ENCODE measurements around the gene DAPP1. TPM values are rescaled to one million over a fixed set of nuclear protein-coding genes. Genes with fewer than 3 reads are reported as not detected.
A peak's percentile ranks its signal among the peaks of the same experiment; 100 is the strongest.

The DAPP1 gene
- total RNA-seq, 1 donor from 2014 or later: not detected

DNA sequence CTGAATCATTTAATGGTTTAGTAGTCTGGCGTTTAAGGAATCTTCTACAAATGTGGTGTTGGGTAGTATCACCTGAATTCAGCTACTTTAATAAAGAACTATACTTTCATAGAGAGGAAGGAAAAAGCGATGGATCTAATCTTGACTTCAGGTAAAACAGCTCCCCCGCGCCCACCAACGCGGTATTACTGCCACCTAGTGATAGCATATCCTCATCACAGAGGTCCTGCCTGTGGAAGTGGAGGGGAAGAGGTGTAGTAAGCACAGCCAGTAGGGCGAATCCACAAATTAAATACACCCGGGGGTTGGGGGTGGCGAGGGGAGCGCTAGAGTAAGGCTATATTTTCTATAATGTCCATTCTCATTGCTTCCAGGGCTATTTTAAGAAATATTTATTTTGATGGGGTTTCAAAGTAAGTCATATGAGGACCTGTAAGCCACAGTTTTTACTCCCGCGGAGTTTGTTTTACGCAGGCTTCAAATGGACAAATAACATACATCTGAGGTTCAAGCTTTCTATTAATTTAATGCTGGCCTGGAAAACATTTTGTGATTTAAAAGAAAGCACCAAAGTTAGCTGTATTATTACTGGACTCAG lies 8.3 kb upstream of the DAPP1 start:
- H2AFZ ChIP-seq (replicated peaks): peak overlapping the region; percentile 43
- no peak overlapping the region for H3K27ac ChIP-seq
- no peak overlapping the region for H3K9ac ChIP-seq
- no peaks in the 10 kb centered on the region for H3K9me3 ChIP-seq (ENCODE audit: low read depth)
- Mint-ChIP-seq H3K27me3 (ENCODE audit: insufficient read depth, low read depth) (peaks cover 11% of the 10 kb centered on the region), H3K4me3 (no peak overlapping the region), H3K27ac (no peak overlapping the region), H3K4me1 (peaks cover 3% of the 10 kb centered on the region), H3K36me3 (no peaks in the 10 kb centered on the region), H3K9me3 (no peaks in the 10 kb centered on the region)
- no peaks in the 10 kb centered on the region for H3K79me2 ChIP-seq (ENCODE audit: low read depth)
- TF ChIP-seq, protein P1, sequence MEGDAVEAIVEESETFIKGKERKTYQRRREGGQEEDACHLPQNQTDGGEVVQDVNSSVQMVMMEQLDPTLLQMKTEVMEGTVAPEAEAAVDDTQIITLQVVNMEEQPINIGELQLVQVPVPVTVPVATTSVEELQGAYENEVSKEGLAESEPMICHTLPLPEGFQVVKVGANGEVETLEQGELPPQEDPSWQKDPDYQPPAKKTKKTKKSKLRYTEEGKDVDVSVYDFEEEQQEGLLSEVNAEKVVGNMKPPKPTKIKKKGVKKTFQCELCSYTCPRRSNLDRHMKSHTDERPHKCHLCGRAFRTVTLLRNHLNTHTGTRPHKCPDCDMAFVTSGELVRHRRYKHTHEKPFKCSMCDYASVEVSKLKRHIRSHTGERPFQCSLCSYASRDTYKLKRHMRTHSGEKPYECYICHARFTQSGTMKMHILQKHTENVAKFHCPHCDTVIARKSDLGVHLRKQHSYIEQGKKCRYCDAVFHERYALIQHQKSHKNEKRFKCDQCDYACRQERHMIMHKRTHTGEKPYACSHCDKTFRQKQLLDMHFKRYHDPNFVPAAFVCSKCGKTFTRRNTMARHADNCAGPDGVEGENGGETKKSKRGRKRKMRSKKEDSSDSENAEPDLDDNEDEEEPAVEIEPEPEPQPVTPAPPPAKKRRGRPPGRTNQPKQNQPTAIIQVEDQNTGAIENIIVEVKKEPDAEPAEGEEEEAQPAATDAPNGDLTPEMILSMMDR (IDR thresholded peaks at IDR 0.05): peak; percentile 87
- TF ChIP-seq EZH2 (IDR thresholded peaks at IDR 0.05) (no peak), EZH2phosphoT487 (IDR thresholded peaks at IDR 0.05) (no peak)
- peaks cover 9% of the 10 kb centered on the region for H3K4me1 ChIP-seq
- H4K20me1 ChIP-seq (ENCODE audit: low read depth): no peaks in the 10 kb centered on the region
- H3K4me3 ChIP-seq: no peak overlapping the region
- H3F3A ChIP-seq (ENCODE audit: low read depth): no peaks in the 10 kb centered on the region
- no peaks in the 10 kb centered on the region for H3K27me3 ChIP-seq
- no peaks in the 10 kb centered on the region for H3K36me3 ChIP-seq
- DNase-seq (ENCODE audit: low spot score): peak; percentile 76
- H3K4me2 ChIP-seq: no peak overlapping the region

DNA sequence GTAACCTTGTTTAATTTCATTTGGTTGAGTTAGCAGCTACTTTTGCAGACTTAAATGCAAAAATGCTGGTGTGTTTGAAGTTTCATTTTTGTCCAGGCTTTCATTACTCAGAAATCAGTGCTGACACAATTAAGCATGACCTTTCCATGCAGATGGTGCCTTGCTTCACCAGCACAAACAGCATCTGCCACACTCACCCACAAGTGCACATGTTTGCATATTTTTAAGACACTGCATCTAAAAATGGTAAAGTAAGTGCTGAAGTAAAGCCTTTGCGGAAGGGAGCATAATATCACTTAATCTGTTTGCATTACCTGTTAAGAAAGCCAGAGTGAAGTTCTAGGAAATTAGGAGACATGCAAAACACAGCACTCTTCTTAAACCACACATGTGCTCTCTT lies 7.3 kb upstream of the DAPP1 start:
- Mint-ChIP-seq H3K9me3 (no peaks in the 10 kb centered on the region), H3K36me3 (no peaks in the 10 kb centered on the region), H3K4me1 (no peaks in the 10 kb centered on the region), H3K27me3 (ENCODE audit: insufficient read depth, low read depth) (peaks cover 7% of the 10 kb centered on the region), H3K4me3 (no peak overlapping the region), H3K27ac (no peak overlapping the region)
- Histone ChIP-seq H4K20me1 (ENCODE audit: low read depth) (no peaks in the 10 kb centered on the region), H3K27ac (no peak overlapping the region), H3K9ac (no peak overlapping the region), H3K4me3 (no peak overlapping the region), H3K27me3 (no peaks in the 10 kb centered on the region), H3K4me2 (no peak overlapping the region), H3F3A (ENCODE audit: low read depth) (no peaks in the 10 kb centered on the region), H2AFZ (replicated peaks) (no peak overlapping the region), H3K79me2 (ENCODE audit: low read depth) (no peaks in the 10 kb centered on the region), H3K36me3 (no peaks in the 10 kb centered on the region), H3K4me1 (no peaks in the 10 kb centered on the region), H3K9me3 (ENCODE audit: low read depth) (no peaks in the 10 kb centered on the region)
- DNase-seq (ENCODE audit: low spot score): no peak
- TF ChIP-seq EZH2 (IDR thresholded peaks at IDR 0.05) (no peak), EZH2phosphoT487 (IDR thresholded peaks at IDR 0.05) (no peak)
- TF ChIP-seq, protein P1 (IDR thresholded peaks at IDR 0.05): no peak

DNA sequence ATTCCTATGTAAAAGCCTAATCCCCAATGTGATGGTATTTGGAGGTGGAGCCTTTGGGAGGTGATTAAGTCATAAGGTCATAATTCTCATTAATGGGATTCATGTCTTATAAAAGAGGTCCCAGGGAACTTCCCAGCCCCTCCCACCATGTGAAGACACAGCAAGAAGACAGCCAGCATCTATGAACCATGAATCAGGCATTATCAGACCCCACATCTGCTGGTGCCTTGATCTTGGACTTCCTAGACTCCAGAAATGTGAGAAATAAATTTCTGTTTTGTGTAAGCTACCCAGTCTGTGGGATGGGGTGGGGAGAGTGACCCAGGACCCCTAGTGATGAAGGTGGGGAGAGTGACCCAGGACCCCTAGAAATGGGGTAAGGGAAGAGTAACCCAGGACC lies 6.1 kb upstream of the DAPP1 start:
- no peak for DNase-seq (ENCODE audit: low spot score)
- Mint-ChIP-seq H3K27ac (no peak overlapping the region), H3K36me3 (no peaks in the 10 kb centered on the region), H3K9me3 (no peaks in the 10 kb centered on the region), H3K4me1 (no peaks in the 10 kb centered on the region), H3K27me3 (ENCODE audit: insufficient read depth, low read depth) (peaks cover 3% of the 10 kb centered on the region), H3K4me3 (no peak overlapping the region)
- Histone ChIP-seq H3K9me3 (ENCODE audit: low read depth) (no peaks in the 10 kb centered on the region), H3K4me2 (no peak overlapping the region), H3K79me2 (ENCODE audit: low read depth) (no peaks in the 10 kb centered on the region), H3K9ac (no peak overlapping the region), H3K4me1 (no peaks in the 10 kb centered on the region), H3F3A (ENCODE audit: low read depth) (no peaks in the 10 kb centered on the region), H3K4me3 (no peak overlapping the region), H3K27me3 (no peaks in the 10 kb centered on the region), H2AFZ (replicated peaks) (no peak overlapping the region), H4K20me1 (ENCODE audit: low read depth) (no peaks in the 10 kb centered on the region), H3K27ac (no peak overlapping the region), H3K36me3 (no peaks in the 10 kb centered on the region)
- TF ChIP-seq EZH2phosphoT487 (IDR thresholded peaks at IDR 0.05) (no peak), EZH2 (IDR thresholded peaks at IDR 0.05) (no peak)
- TF ChIP-seq, protein P1 (IDR thresholded peaks at IDR 0.05): no peak

Measured in neural progenitor cell (in vitro differentiated cells).